Upper lobe of right lung (tissue), 1 donor: ENCODE measurements around the gene MIPOL1. TPM values are rescaled to one million over a fixed set of nuclear protein-coding genes. Genes with fewer than 3 reads are reported as not detected.
"Not testable (repeated sequence)": the region's sequence is repeated elsewhere in the genome, so short reads cannot be mapped to it uniquely, and the experiment has no call there.

Experiments
- ATAC-seq: fragments of 200-7000 bp; cut with Tn5 transposase; one replicate; pipeline ENCODE4 v1.9.1; 2020; ENCODE audit warnings: mild to moderate bottlenecking, moderate library complexity
- DNase-seq: peaks from one replicate; pipeline ENCODE4 v3.0.0-alpha.2; 2020
- H3K27ac ChIP-seq: fragments of 200-600 bp; one replicate; pipeline ENCODE4 v1.8.0; 2022
- H3K27me3 ChIP-seq: fragments of 200-600 bp; one replicate; pipeline ENCODE4 v1.8.0; 2022; ENCODE audit warnings: mild to moderate bottlenecking
- H3K36me3 ChIP-seq: fragments of 200-600 bp; one replicate; pipeline ENCODE4 v1.8.0; 2022
- H3K4me1 ChIP-seq: fragments of 200-600 bp; one replicate; pipeline ENCODE4 v1.8.0; 2022
- H3K4me3 ChIP-seq: fragments of 200-600 bp; one replicate; pipeline ENCODE4 v1.8.0; 2022; ENCODE audit warnings: mild to moderate bottlenecking
- H3K9me3 ChIP-seq: fragments of 200-600 bp; one replicate; pipeline ENCODE4 v1.8.0; 2022
- CTCF ChIP-seq: fragments of 200-600 bp; IDR thresholded peaks from one replicate; pipeline ENCODE4 v1.8.0; 2022; ENCODE audit warnings: antibody characterized with exemption
- intact Hi-C: fragments of 100-400 bp; cut with DNase I; formaldehyde crosslinking; loops from one replicate; pipeline ENCODE4 v1.11.0; 2022
- long read RNA-seq: library from polyadenylated mRNA; unstranded; transcript quantifications from one replicate; pipeline ENCODE4 v2.0.0, GENCODE V29; 2021
- total RNA-seq: library from RNA; stranded (reverse); fragmentation: NEBNext Ultra II Directional; extraction: Animal tissue kit (Norgen Biotek cat#: 25700); gene quantifications from one replicate; pipeline ENCODE4 v1.2.1, GENCODE V29; 2021
- donor health status: DM: no; HTN: yes; CAD: no; lungs with severe emphysema.

Gene MIPOL1
- 10.0 TPM for total RNA-seq
- long read RNA-seq, partial matches to known transcripts, result 1 of 9 reads
- long read RNA-seq, other reads (novel, unspliced or antisense), result 8 of 9 reads

GRCh38 chr14:37197421-37198272 is at the start of gene MIPOL1:
TSS of gene MIPOL1 (plus strand) at chr14:37197937. CDS start at chr14:37247889, 49,952 bp downstream.
- DNase-seq (peak; percentile 93), ATAC-seq (peak; percentile 99)
- peak; percentile 40 for TF ChIP-seq CTCF
- Histone ChIP-seq H3K9me3 (no peaks in the 10 kb centered on the region), H3K36me3 (no peaks in the 10 kb centered on the region), H3K27me3 (no peaks in the 10 kb centered on the region), H3K4me3 (peak within 1 kb of the TSS; percentile 59), H3K4me1 (no peaks in the 10 kb centered on the region), H3K27ac (peak within 1 kb of the TSS; percentile 90)
- intact Hi-C loops, result no loop called here

GRCh38 chr14:37150414-37150813 is 47.3 kb upstream of the MIPOL1 start:
- ATAC-seq (peak; percentile 77), DNase-seq (no peak)
- peak; percentile 76 for TF ChIP-seq CTCF
- intact Hi-C loops, result no loop called here
- H3K9me3 ChIP-seq, result no peaks in the 10 kb centered on the region
- H3K4me1 ChIP-seq, result no peaks in the 10 kb centered on the region
- H3K36me3 ChIP-seq, result no peaks in the 10 kb centered on the region
- no peak overlapping the region for H3K27ac ChIP-seq
- no peaks in the 10 kb centered on the region for H3K27me3 ChIP-seq
- H3K4me3 ChIP-seq, result no peak overlapping the region

- Histone ChIP-seq H3K36me3 (no peaks in the 10 kb centered on the region), H3K9me3 (no peaks in the 10 kb centered on the region), H3K4me1 (no peaks in the 10 kb centered on the region), H3K27ac (no peak overlapping the region), H3K27me3 (no peaks in the 10 kb centered on the region), H3K4me3 (no peak overlapping the region)
- TF ChIP-seq CTCF, result no peak
- no peak for DNase-seq
- no peak for ATAC-seq
- intact Hi-C loops, result no loop called here
Observed at GRCh38 chr14:37153005-37153404, 44.7 kb upstream of the MIPOL1 start.

- ATAC-seq, result peak; percentile 30
- H3K27ac ChIP-seq, result no peak overlapping the region
- no peak for TF ChIP-seq CTCF
- intact Hi-C loops, result no loop called here
- no peak for DNase-seq
- H3K4me1 ChIP-seq, result no peaks in the 10 kb centered on the region
- no peaks in the 10 kb centered on the region for H3K9me3 ChIP-seq
- H3K36me3 ChIP-seq, result no peaks in the 10 kb centered on the region
- no peaks in the 10 kb centered on the region for H3K27me3 ChIP-seq
- H3K4me3 ChIP-seq, result no peak overlapping the region
Observed at GRCh38 chr14:37153483-37153882, 44.3 kb upstream of the MIPOL1 start.

- intact Hi-C loops, result no loop called here
- H3K4me3 ChIP-seq, result no peak overlapping the region
- TF ChIP-seq CTCF, result no peak
- no peaks in the 10 kb centered on the region for H3K36me3 ChIP-seq
- H3K27me3 ChIP-seq, result no peaks in the 10 kb centered on the region
- H3K4me1 ChIP-seq, result no peaks in the 10 kb centered on the region
- H3K9me3 ChIP-seq, result no peaks in the 10 kb centered on the region
- H3K27ac ChIP-seq, result no peak overlapping the region
- ATAC-seq, result no peak
- no peak for DNase-seq
Observed at GRCh38 chr14:37157987-37158386, 39.8 kb upstream of the MIPOL1 start.

GRCh38 chr14:37162307-37162706 is 35.4 kb upstream of the MIPOL1 start:
- DNase-seq, intact Hi-C loops, H3K9me3 ChIP-seq, H3K4me1 ChIP-seq, H3K36me3 ChIP-seq, H3K27ac ChIP-seq, ATAC-seq, H3K27me3 ChIP-seq, H3K4me3 ChIP-seq: not testable (repeated sequence)
